Natural killer cell (primary cell): ENCODE measurements around the gene RPL29. TPM values are rescaled to one million over a fixed set of nuclear protein-coding genes. Genes with fewer than 3 reads are reported as not detected.

Source experiments
- ATAC-seq, 3 donors: fragments of 150-1000 bp in 2 of 3; fragments of 200-7000 bp in 1 of 3; cut with Tn5 transposase; 1 replicate in 1 of 3; 2 replicates in 2 of 3; pipeline ENCODE4 v1.10.0; 2021; ENCODE audit warnings: mild to moderate bottlenecking in 2 of 3, moderate library complexity in 2 of 3
- DNase-seq, 2 donors: peaks; one replicate each; pipeline versions ENCODE4 v3.0.0 to v3.0.0-alpha.2; 2013 to 2021; ENCODE audit warnings: mixed read lengths in 1 of 2
- H3K27ac ChIP-seq: one replicate; pipeline ENCODE4 v1.5.1; 2013; ENCODE audit warnings: mild to moderate bottlenecking, low read length
- H3K27me3 ChIP-seq: one replicate; pipeline ENCODE4 v1.6.1; 2013; ENCODE audit warnings: low read length; ENCODE audit not compliant: control insufficient read depth, insufficient read depth
- H3K36me3 ChIP-seq: one replicate; pipeline ENCODE4 v1.6.1; 2013; ENCODE audit warnings: low read length; ENCODE audit not compliant: control insufficient read depth, insufficient read depth
- H3K4me1 ChIP-seq: one replicate; pipeline ENCODE4 v1.6.1; 2013; ENCODE audit warnings: low read length; ENCODE audit not compliant: control insufficient read depth, insufficient read depth
- H3K4me3 ChIP-seq: one replicate; pipeline ENCODE4 v1.5.1; 2013; ENCODE audit warnings: low read length
- H3K9me3 ChIP-seq: one replicate; pipeline ENCODE4 v1.6.1; 2013; ENCODE audit warnings: low read length; ENCODE audit not compliant: control insufficient read depth, insufficient read depth
- H3K27ac Mint-ChIP-seq, 2 donors: one replicate each; pipeline ENCODE4 v1.8.0; 2022; ENCODE audit warnings: mild to moderate bottlenecking in 2 of 2, mixed read lengths in 2 of 2, moderate library complexity in 1 of 2
- H3K27me3 Mint-ChIP-seq, 2 donors: one replicate each; pipeline ENCODE4 v1.8.0; 2022; ENCODE audit warnings: low read depth in 2 of 2, mixed read lengths in 2 of 2
- H3K36me3 Mint-ChIP-seq: one replicate; pipeline ENCODE4 v1.8.0; 2022; ENCODE audit warnings: mixed read lengths
- H3K4me1 Mint-ChIP-seq, 2 donors: one replicate each; pipeline ENCODE4 v1.8.0; 2022; ENCODE audit warnings: mixed read lengths in 2 of 2
- H3K4me3 Mint-ChIP-seq: one replicate; pipeline ENCODE4 v1.8.0; 2022; ENCODE audit warnings: mild to moderate bottlenecking, moderate library complexity, mixed read lengths
- H3K9me3 Mint-ChIP-seq, 2 donors: one replicate each; pipeline ENCODE4 v1.8.0; 2022; ENCODE audit warnings: mixed read lengths in 2 of 2
- CTCF ChIP-seq: fragments of 200-600 bp; IDR thresholded peaks from one replicate; pipeline ENCODE4 v1.8.0; 2022; ENCODE audit warnings: antibody characterized with exemption
- WGBS: methylation state at CpG from one replicate; pipeline ENCODE4 v1.1.7; 2013; ENCODE audit warnings: missing lambda C conversion rate; ENCODE audit not compliant: insufficient coverage; 5-methylcytosine and 5-hydroxymethylcytosine counted together
- intact Hi-C: fragments of 100-400 bp; cut with micrococcal nuclease; formaldehyde crosslinking; loops from one replicate; pipeline ENCODE4 v1.14.2; 2022
- total RNA-seq, 4 donors: library from RNA; stranded (reverse); fragments of 120-200 nt in 1 of 4; gene quantifications; one replicate each; pipeline versions ENCODE4 v1.2.3 to v1.2.4, GENCODE V29; 2013 to 2022

The RPL29 gene
- total RNA-seq, 3 donors from 2014 or later (not counting 1 experiment from before 2014, with no cell fraction given) = 486 to 819 (median 797) TPM

- Mint-ChIP-seq H3K9me3 (no peaks in the 10 kb centered on the region), H3K4me3 (no peak overlapping the region), H3K36me3 (no peaks in the 10 kb centered on the region), H3K4me1 (peaks cover 0 to 8% of the 10 kb centered on the region in 2 donors), H3K27me3 (peaks cover 0 to 4% of the 10 kb centered on the region in 2 donors), H3K27ac (no peak overlapping the region)
- DNase-seq (no peak), ATAC-seq (no peak)
- H3K36me3 ChIP-seq = no peaks in the 10 kb centered on the region
- TF ChIP-seq CTCF = no peak
- H3K9me3 ChIP-seq = no peaks in the 10 kb centered on the region
- H3K27ac ChIP-seq = no peak overlapping the region
- no peak overlapping the region for H3K4me3 ChIP-seq
- intact Hi-C loops = loop anchor here (5.0 kb wide), 2 partner anchors 50 to 335 kb away; no protein-coding TSS in a partner anchor
- H3K27me3 ChIP-seq = no peaks in the 10 kb centered on the region
- peaks cover 17% of the 10 kb centered on the region for H3K4me1 ChIP-seq
- 87% methylated on average over 5 of the region's 6 CpGs for WGBS
Measured at GRCh38 chr3:52002748-52003147, 7.1 kb upstream of the RPL29 start.

- H3K27ac Mint-ChIP-seq = no peak overlapping the region
- intact Hi-C loops = loop anchor here (1.0 to 5.0 kb wide), 4 partner anchors 51 to 336 kb away; no protein-coding TSS in a partner anchor
- Histone ChIP-seq H3K27me3 (no peaks in the 10 kb centered on the region), H3K36me3 (no peaks in the 10 kb centered on the region), H3K4me1 (peaks cover 17% of the 10 kb centered on the region), H3K27ac (no peak overlapping the region), H3K9me3 (no peaks in the 10 kb centered on the region), H3K4me3 (no peak overlapping the region)
- peaks cover 0 to 4% of the 10 kb centered on the region in 2 donors for H3K27me3 Mint-ChIP-seq
- WGBS = 1% methylated on average over 18 of the region's 18 CpGs
- H3K36me3 Mint-ChIP-seq = no peaks in the 10 kb centered on the region
- ATAC-seq (peak; percentile 91 to 99 (median 99)), DNase-seq (peak; percentile 85 to 94)
- H3K9me3 Mint-ChIP-seq = no peaks in the 10 kb centered on the region
- H3K4me3 Mint-ChIP-seq = no peak overlapping the region
- peaks cover 0 to 8% of the 10 kb centered on the region in 2 donors for H3K4me1 Mint-ChIP-seq
- TF ChIP-seq CTCF = peak; percentile 93
Measured at GRCh38 chr3:52001443-52001974, 5.8 kb upstream of the RPL29 start.

- intact Hi-C loops = loop anchor here (5.0 kb wide), 2 partner anchors 52 to 337 kb away; no protein-coding TSS in a partner anchor
- DNase-seq (no peak), ATAC-seq (no peak)
- no peak overlapping the region for H3K4me3 Mint-ChIP-seq
- peaks cover 21% of the 10 kb centered on the region for H3K4me1 ChIP-seq
- peaks cover 11 to 20% of the 10 kb centered on the region in 2 donors for H3K4me1 Mint-ChIP-seq
- TF ChIP-seq CTCF = no peak
- H3K27ac Mint-ChIP-seq = no peak overlapping the region
- no peaks in the 10 kb centered on the region for H3K9me3 Mint-ChIP-seq
- H3K27ac ChIP-seq = no peak overlapping the region
- no peaks in the 10 kb centered on the region for H3K27me3 ChIP-seq
- peaks cover 0 to 4% of the 10 kb centered on the region in 2 donors for H3K27me3 Mint-ChIP-seq
- no peak overlapping the region for H3K4me3 ChIP-seq
- 100% methylated on average over 2 of the region's 2 CpGs for WGBS
- H3K36me3 Mint-ChIP-seq = no peaks in the 10 kb centered on the region
- H3K9me3 ChIP-seq = no peaks in the 10 kb centered on the region
- H3K36me3 ChIP-seq = peaks cover under 1% of the 10 kb centered on the region
Measured at GRCh38 chr3:51999846-52000245, 4.2 kb upstream of the RPL29 start.

- Mint-ChIP-seq H3K4me3 (no peak overlapping the region), H3K36me3 (no peaks in the 10 kb centered on the region), H3K9me3 (no peaks in the 10 kb centered on the region), H3K27me3 (peaks cover 0 to 4% of the 10 kb centered on the region in 2 donors), H3K27ac (no peak overlapping the region), H3K4me1 (peaks cover 18 to 30% of the 10 kb centered on the region in 2 donors)
- DNase-seq (no peak), ATAC-seq (no peak)
- TF ChIP-seq CTCF = no peak
- intact Hi-C loops = no loop called here
- Histone ChIP-seq H3K4me3 (no peak overlapping the region), H3K27ac (no peak overlapping the region), H3K36me3 (peaks cover 10% of the 10 kb centered on the region), H3K9me3 (no peaks in the 10 kb centered on the region), H3K4me1 (peaks cover 30% of the 10 kb centered on the region), H3K27me3 (no peaks in the 10 kb centered on the region)
- 91% methylated on average over 7 of the region's 7 CpGs for WGBS
Measured at GRCh38 chr3:51998774-51999173, 3.1 kb upstream of the RPL29 start.
